Right atrium auricular region (tissue), 2 donors: Measurements from ENCODE around the gene E2F2. TPM values are rescaled to one million over a fixed set of nuclear protein-coding genes. Genes with fewer than 3 reads are reported as not detected.

Experiments used
- DNase-seq: peaks from one replicate; pipeline ENCODE4 v3.0.0-alpha.2; 2019; ENCODE audit warnings: low spot score
- H3K27ac ChIP-seq, 2 donors: fragments of 200-600 bp; sonication (generic); 1 replicate in 1 of 2; 2 replicates in 1 of 2; pipeline ENCODE4 v1.5.1; 2016 to 2019
- H3K27me3 ChIP-seq, 2 donors: fragments of 200-600 bp; sonication (generic); one replicate each; pipeline versions ENCODE4 v1.5.1 to v1.6.0; 2017 to 2019
- H3K36me3 ChIP-seq: fragments of 200-600 bp; sonication (generic); one replicate; pipeline ENCODE4 v1.5.1; 2016
- H3K4me1 ChIP-seq, 2 donors: fragments of 200-600 bp; sonication (generic); one replicate each; pipeline versions ENCODE4 v1.5.1 to v1.6.0; 2017 to 2019
- H3K4me3 ChIP-seq, 2 donors: fragments of 200-600 bp; sonication (generic); 1 replicate in 1 of 2; 2 replicates in 1 of 2; pipeline ENCODE4 v1.5.1; 2017 to 2019; ENCODE audit warnings: mild to moderate bottlenecking in 1 of 2, moderate library complexity in 1 of 2
- H3K9me3 ChIP-seq, 2 donors: fragments of 200-600 bp; sonication (generic); one replicate each; pipeline ENCODE4 v1.5.1; 2019
- total RNA-seq, 2 donors: library from RNA; depleted of rRNA; stranded (reverse); fragments of >200 nt; gene quantifications; one replicate each; pipeline ENCODE4 v1.1.0, GENCODE V29; 2016
- TF ChIP-seq, protein P1 (sequence below), 2 donors: fragments of 200-600 bp; sonication (generic); IDR thresholded peaks; one replicate each; pipeline ENCODE4 v1.5.1; 2019; ENCODE audit warnings: antibody characterized with exemption in 2 of 2

Gene E2F2
- total RNA-seq, 2 donors from 2014 or later: 0.20 to 0.33 TPM

DNA sequence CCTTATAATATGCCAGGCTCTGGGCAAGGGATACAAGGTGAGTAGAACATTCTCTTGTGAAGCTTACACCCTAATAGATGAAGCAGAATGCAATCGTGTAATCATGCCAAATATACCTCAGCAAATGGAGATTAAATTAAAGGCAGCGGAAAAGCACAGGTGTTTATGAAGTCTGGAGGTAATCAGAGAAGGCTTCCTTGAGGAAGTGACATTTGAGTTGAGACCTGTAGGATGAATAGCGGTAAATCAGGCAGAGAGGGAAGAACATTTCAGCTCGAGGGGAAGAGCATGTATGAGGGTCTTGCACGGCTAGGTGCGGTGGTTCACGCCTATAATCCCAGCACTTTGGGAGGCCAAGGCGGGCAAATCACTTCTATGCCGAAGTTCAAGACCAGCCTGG lies 13.5 kb downstream of the E2F2 start:
- TF ChIP-seq, protein P1, sequence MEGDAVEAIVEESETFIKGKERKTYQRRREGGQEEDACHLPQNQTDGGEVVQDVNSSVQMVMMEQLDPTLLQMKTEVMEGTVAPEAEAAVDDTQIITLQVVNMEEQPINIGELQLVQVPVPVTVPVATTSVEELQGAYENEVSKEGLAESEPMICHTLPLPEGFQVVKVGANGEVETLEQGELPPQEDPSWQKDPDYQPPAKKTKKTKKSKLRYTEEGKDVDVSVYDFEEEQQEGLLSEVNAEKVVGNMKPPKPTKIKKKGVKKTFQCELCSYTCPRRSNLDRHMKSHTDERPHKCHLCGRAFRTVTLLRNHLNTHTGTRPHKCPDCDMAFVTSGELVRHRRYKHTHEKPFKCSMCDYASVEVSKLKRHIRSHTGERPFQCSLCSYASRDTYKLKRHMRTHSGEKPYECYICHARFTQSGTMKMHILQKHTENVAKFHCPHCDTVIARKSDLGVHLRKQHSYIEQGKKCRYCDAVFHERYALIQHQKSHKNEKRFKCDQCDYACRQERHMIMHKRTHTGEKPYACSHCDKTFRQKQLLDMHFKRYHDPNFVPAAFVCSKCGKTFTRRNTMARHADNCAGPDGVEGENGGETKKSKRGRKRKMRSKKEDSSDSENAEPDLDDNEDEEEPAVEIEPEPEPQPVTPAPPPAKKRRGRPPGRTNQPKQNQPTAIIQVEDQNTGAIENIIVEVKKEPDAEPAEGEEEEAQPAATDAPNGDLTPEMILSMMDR (IDR thresholded peaks at IDR 0.05): no peak
- Histone ChIP-seq H3K4me3 (no peak overlapping the region), H3K36me3 (no peaks in the 10 kb centered on the region), H3K4me1 (no peaks in the 10 kb centered on the region), H3K27ac (no peak overlapping the region), H3K9me3 (no peaks in the 10 kb centered on the region), H3K27me3 (no peaks in the 10 kb centered on the region)
- no peak for DNase-seq

DNA sequence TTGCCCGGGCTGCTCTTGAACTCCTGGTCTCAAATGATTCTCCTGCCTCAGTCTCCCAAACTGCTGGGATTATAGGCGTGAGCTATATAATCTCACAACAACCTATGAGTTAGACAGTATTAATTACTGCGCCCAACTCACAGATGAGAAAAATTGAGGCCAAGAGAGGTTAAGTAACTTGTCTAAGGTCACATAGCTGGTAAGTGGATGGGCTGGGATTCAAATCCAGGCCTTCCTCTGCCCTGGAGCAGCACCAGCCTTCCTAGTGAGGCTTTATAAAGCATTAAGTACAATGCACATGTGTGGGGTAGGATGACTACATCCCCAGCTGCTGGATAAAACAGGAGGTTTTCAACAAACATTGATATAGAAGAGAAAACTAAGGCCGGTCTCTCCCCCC lies 15.1 kb downstream of the E2F2 start:
- H3K4me1 ChIP-seq: no peaks in the 10 kb centered on the region
- H3K36me3 ChIP-seq: no peaks in the 10 kb centered on the region
- no peak for DNase-seq
- TF ChIP-seq, protein P1 (IDR thresholded peaks at IDR 0.05): no peak
- no peaks in the 10 kb centered on the region for H3K27me3 ChIP-seq
- no peak overlapping the region for H3K4me3 ChIP-seq
- H3K27ac ChIP-seq: no peak overlapping the region
- H3K9me3 ChIP-seq: no peaks in the 10 kb centered on the region

DNA sequence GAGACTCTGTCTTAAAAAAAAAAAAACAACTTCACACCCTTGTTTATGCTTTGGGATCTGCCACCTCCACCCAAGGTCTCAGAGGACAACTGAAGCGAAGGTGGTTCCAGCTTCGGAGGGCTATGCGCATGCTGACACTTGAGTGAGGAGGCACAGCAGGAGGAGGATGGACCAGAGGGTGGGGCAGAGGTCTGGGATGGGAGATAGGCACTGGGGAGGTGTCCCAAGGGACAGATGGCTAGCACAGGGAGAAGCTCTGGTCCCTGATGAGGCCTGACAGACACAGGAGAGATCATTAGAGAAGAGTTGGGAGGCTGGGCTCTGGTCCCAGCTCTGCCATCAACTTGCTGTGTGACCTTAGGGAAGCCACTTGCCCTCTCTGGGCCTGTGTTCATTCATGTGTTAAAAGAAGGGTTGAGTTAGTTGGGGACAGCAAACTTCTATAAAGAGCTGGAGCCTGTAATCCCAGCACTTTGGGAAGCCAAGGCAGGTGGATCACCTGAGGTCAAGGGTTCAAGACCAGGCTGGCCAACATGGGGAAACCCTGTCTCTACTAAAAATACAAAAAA lies 16.8 kb downstream of the E2F2 start:
- Histone ChIP-seq H3K4me3 (no peak overlapping the region), H3K27ac (no peak overlapping the region), H3K36me3 (no peaks in the 10 kb centered on the region), H3K27me3 (no peaks in the 10 kb centered on the region), H3K4me1 (no peaks in the 10 kb centered on the region), H3K9me3 (no peaks in the 10 kb centered on the region)
- DNase-seq: no peak
- TF ChIP-seq, protein P1 (IDR thresholded peaks at IDR 0.05): no peak

DNA sequence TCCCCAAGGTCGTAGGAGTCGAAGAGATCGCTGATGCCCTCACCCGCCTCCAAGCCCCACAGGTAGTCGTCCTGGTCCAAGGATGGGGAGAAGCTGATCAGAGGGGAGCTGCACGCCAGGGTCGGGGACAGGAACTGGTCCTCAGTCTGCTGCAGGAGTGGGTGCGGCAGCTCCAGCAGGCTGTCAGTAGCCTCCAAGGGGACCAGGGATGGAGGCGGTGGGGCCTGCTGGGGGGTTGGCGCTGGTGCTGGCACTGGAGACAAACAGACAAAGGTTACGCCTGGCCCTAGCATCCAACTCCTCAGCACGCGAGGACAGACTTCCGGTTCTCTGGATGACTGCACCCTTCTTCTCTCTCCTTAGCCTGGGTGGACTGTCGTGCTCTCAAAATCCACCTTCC lies 21.1 kb downstream of the E2F2 start:
- Histone ChIP-seq H3K27ac (no peak overlapping the region), H3K4me1 (no peaks in the 10 kb centered on the region), H3K27me3 (no peaks in the 10 kb centered on the region), H3K4me3 (no peak overlapping the region), H3K9me3 (no peaks in the 10 kb centered on the region), H3K36me3 (no peaks in the 10 kb centered on the region)
- no peak for DNase-seq
- TF ChIP-seq, protein P1 (IDR thresholded peaks at IDR 0.05): no peak

DNA sequence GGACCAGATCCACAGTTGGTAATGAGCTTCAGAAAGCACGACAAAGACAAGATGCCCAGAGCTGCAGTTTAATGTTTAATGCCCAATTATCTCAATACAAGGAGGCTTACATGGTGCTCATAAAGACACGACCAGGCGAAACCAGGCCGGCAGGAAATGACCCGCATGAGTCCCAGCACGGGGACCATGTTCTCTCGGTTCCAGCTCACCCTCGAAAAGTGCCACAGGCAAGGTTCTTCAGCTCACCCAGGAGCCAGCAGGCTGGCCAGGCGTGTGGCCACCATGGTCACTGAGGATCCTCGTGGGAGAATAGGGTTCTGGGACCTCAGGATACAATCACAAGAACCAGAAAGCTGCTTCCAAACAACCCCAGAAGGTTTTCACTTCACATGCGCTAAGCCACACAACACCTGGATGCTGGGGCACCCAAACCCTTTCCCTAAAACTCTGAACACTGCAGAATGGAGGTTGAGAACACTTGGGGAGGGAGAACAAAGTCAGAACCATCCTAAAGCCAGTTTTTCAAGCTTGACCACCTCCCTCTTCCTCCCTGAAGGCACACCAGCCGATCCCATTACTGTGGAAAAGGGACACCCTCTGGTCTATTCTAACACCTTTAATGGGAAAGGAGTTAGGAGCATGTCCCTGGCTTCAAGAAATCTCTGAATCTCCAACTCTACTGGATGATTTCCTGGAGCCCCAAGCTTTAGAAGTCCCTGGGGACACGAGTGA lies 24.5 kb downstream of the E2F2 start:
- Histone ChIP-seq H3K4me3 (no peak overlapping the region), H3K4me1 (no peaks in the 10 kb centered on the region), H3K36me3 (no peaks in the 10 kb centered on the region), H3K9me3 (no peaks in the 10 kb centered on the region), H3K27ac (no peak overlapping the region), H3K27me3 (no peaks in the 10 kb centered on the region)
- TF ChIP-seq, protein P1 (IDR thresholded peaks at IDR 0.05): no peak
- no peak for DNase-seq
